H1 (cell line): ENCODE results near the gene CELF4. TPM values are rescaled to one million over a fixed set of nuclear protein-coding genes. Genes with fewer than 3 reads are reported as not detected.

Source experiments
- CTCF ChIA-PET: fragments of 300-600 bp; sonication (Branson Sonifier 250); formaldehyde crosslinking; loops from one replicate; lab custom pipeline; 2021; ENCODE audit not compliant: partially characterized antibody; lab: Charles Lee
- POLR2A ChIA-PET: fragments of 300-600 bp; sonication (Branson Sonifier 250); formaldehyde crosslinking; loops from one replicate; lab custom pipeline; 2021; ENCODE audit warnings: inconsistent platforms; ENCODE audit not compliant: partially characterized antibody; lab: Charles Lee
- DNase-seq, 2 experiments: peaks; one replicate each; pipeline versions ENCODE4 v3.0.0 to v3.0.0-alpha.2; 2010 to 2022; ENCODE audit warnings: low spot score in 2 of 2, low read depth in 1 of 2, mixed read lengths in 1 of 2
- FAIRE-seq: peaks from 2 replicates; lab custom pipeline; 2011; peaks lifted over from hg19 to GRCh38; lab: Jason Lieb, UNC
- H2AFZ ChIP-seq: 2 replicates; pipeline ENCODE4 v1.8.1; 2012; ENCODE audit warnings: low read length, inconsistent platforms
- H2AK5ac ChIP-seq: 2 replicates; pipeline ENCODE4 v1.6.1; 2013; ENCODE audit warnings: low read depth, low read length
- H2BK120ac ChIP-seq: replicated peaks from 2 replicates; pipeline ENCODE3; 2013; ENCODE audit warnings: low read depth, low read length, inconsistent platforms
- H2BK12ac ChIP-seq: 2 replicates; pipeline ENCODE4 v1.6.1; 2013; ENCODE audit warnings: low read depth, low read length
- H2BK15ac ChIP-seq: 2 replicates; pipeline ENCODE4 v1.6.1; 2013; ENCODE audit warnings: low read length
- H2BK20ac ChIP-seq: 2 replicates; pipeline ENCODE4 v1.6.1; 2013; ENCODE audit warnings: low read length
- H2BK5ac ChIP-seq: 2 replicates; pipeline ENCODE4 v1.6.1; 2013; ENCODE audit warnings: low read depth, low read length
- H3K14ac ChIP-seq: 2 replicates; pipeline ENCODE4 v1.6.1; 2013; ENCODE audit warnings: inconsistent platforms; ENCODE audit not compliant: insufficient read length
- H3K18ac ChIP-seq: 2 replicates; pipeline ENCODE4 v1.6.1; 2013; ENCODE audit warnings: low read length; ENCODE audit errors: extremely low read depth
- H3K23ac ChIP-seq: 2 replicates; pipeline ENCODE4 v1.6.1; 2013; ENCODE audit warnings: inconsistent platforms; ENCODE audit not compliant: insufficient read length
- H3K23me2 ChIP-seq: 2 replicates; pipeline ENCODE4 v1.6.1; 2013; ENCODE audit warnings: low read depth, low read length
- H3K27ac ChIP-seq: 2 replicates; pipeline ENCODE4 v1.6.1; 2011; ENCODE audit warnings: low read depth, low read length, inconsistent platforms
- H3K27me3 ChIP-seq, 4 experiments: replicated peaks in 1 of 4; 1 replicate in 1 of 4; 2 replicates in 3 of 4; pipeline versions ENCODE4 v1.6.1 to v1.8.1; 2011 to 2013; ENCODE audit warnings: low read length in 3 of 4, mild to moderate bottlenecking in 3 of 4, inconsistent platforms in 2 of 4, mixed read lengths in 2 of 4, moderate library complexity in 1 of 4; ENCODE audit not compliant: control insufficient read depth in 3 of 4, insufficient read depth in 3 of 4; ENCODE audit errors: extremely low read depth in 1 of 4
- H3K36me3 ChIP-seq, 4 experiments: 2 replicates each; pipeline versions ENCODE4 v1.6.1 to v1.8.1; 2011 to 2013; ENCODE audit warnings: mild to moderate bottlenecking in 4 of 4, low read length in 3 of 4, moderate library complexity in 2 of 4, control low read depth in 1 of 4, inconsistent platforms in 1 of 4; ENCODE audit not compliant: insufficient read depth in 4 of 4, control insufficient read depth in 2 of 4
- H3K4ac ChIP-seq: replicated peaks from 2 replicates; pipeline ENCODE3; 2013; ENCODE audit warnings: low read length, low read depth, mixed read lengths, inconsistent platforms; ENCODE audit not compliant: insufficient read length
- H3K4me1 ChIP-seq, 4 experiments: replicated peaks in 1 of 4; 1 replicate in 1 of 4; 2 replicates in 3 of 4; pipeline versions ENCODE4 v1.6.1 to v1.8.1; 2011 to 2013; ENCODE audit warnings: low read length in 3 of 4, inconsistent platforms in 2 of 4, mixed read lengths in 1 of 4; ENCODE audit not compliant: insufficient read depth in 4 of 4, control insufficient read depth in 3 of 4
- H3K4me2 ChIP-seq, 2 experiments: 2 replicates each; pipeline versions ENCODE4 v1.6.1 to v1.8.1; 2011 to 2013; ENCODE audit warnings: low read depth in 2 of 2, low read length in 2 of 2, control low read depth in 1 of 2, inconsistent platforms in 1 of 2, mild to moderate bottlenecking in 1 of 2; ENCODE audit not compliant: insufficient read depth in 1 of 2
- H3K4me3 ChIP-seq, 4 experiments: fragments of 200-600, 300-600 bp in 1 of 4; sonication (generic), shearing (Covaris generic), sonication (Bioruptor Twin) in 1 of 4; 2 replicates each; pipeline versions ENCODE4 v1.5.1 to v1.8.1; 2011 to 2016; ENCODE audit warnings: low read length in 4 of 4, low read depth in 3 of 4, control low read depth in 2 of 4, inconsistent platforms in 2 of 4, mild to moderate bottlenecking in 2 of 4, mixed read lengths in 1 of 4, moderate library complexity in 1 of 4; ENCODE audit not compliant: insufficient read depth in 2 of 4; ENCODE audit errors: extremely low read depth in 1 of 4
- H3K56ac ChIP-seq: replicated peaks from 2 replicates; pipeline ENCODE3; 2013; ENCODE audit warnings: low read depth, mild to moderate bottlenecking, mixed read lengths, low read length, inconsistent platforms; ENCODE audit not compliant: insufficient read length
- H3K79me1 ChIP-seq: 2 replicates; pipeline ENCODE4 v1.6.1; 2013; ENCODE audit warnings: low read depth, low read length, control low read depth
- H3K79me2 ChIP-seq, 2 experiments: 2 replicates each; pipeline versions ENCODE4 v1.6.1 to v1.8.1; 2012 to 2013; ENCODE audit warnings: low read length in 2 of 2, mild to moderate bottlenecking in 2 of 2, inconsistent platforms in 1 of 2; ENCODE audit not compliant: insufficient read depth in 2 of 2, control insufficient read depth in 1 of 2
- H3K9ac ChIP-seq, 4 experiments: replicated peaks in 1 of 4; 1 replicate in 1 of 4; 2 replicates in 3 of 4; pipeline versions ENCODE4 v1.6.1 to v1.8.1; 2011 to 2013; ENCODE audit warnings: low read depth in 3 of 4, low read length in 3 of 4, control low read depth in 2 of 4, mild to moderate bottlenecking in 2 of 4, moderate library complexity in 2 of 4, inconsistent platforms in 1 of 4; ENCODE audit errors: extremely low read depth in 1 of 4
- H3K9me3 ChIP-seq, 2 experiments: 2 replicates each; pipeline versions ENCODE4 v1.6.1 to v1.8.1; 2012 to 2013; ENCODE audit warnings: mild to moderate bottlenecking in 2 of 2, moderate library complexity in 2 of 2, control low read depth in 1 of 2, inconsistent platforms in 1 of 2, low read depth in 1 of 2, low read length in 1 of 2, mixed read lengths in 1 of 2; ENCODE audit not compliant: insufficient read depth in 2 of 2
- H4K20me1 ChIP-seq, 2 experiments: replicated peaks in 1 of 2; 2 replicates each; pipeline versions ENCODE3 to v1.8.1; 2011 to 2013; ENCODE audit warnings: inconsistent platforms in 2 of 2, low read length in 2 of 2, mild to moderate bottlenecking in 1 of 2; ENCODE audit not compliant: insufficient read depth in 2 of 2, control insufficient read depth in 1 of 2
- H4K5ac ChIP-seq: 2 replicates; pipeline ENCODE4 v1.6.1; 2013; ENCODE audit warnings: low read length, low read depth, mixed read lengths, inconsistent platforms; ENCODE audit not compliant: insufficient read length
- H4K8ac ChIP-seq: 2 replicates; pipeline ENCODE4 v1.8.0; 2013; ENCODE audit warnings: mild to moderate bottlenecking, moderate library complexity, low read length, inconsistent platforms; ENCODE audit not compliant: insufficient read depth; ENCODE audit errors: extremely low read depth
- H4K91ac ChIP-seq: replicated peaks from 2 replicates; pipeline ENCODE3; 2013; ENCODE audit warnings: low read length, mixed read lengths, inconsistent platforms; ENCODE audit not compliant: insufficient read length
- EGR1 ChIP-seq: IDR thresholded peaks from 2 replicates; pipeline ENCODE4 v1.6.1; 2011; ENCODE audit warnings: low read depth, low read length, borderline replicate concordance
- FOSL1 ChIP-seq: IDR thresholded peaks from 2 replicates; pipeline ENCODE4 v1.6.1; 2011; ENCODE audit warnings: mild to moderate bottlenecking, low read depth, low read length, moderate library complexity; ENCODE audit not compliant: insufficient read depth
- SP1 ChIP-seq: IDR thresholded peaks from 2 replicates; pipeline ENCODE4 v1.6.1; 2011; ENCODE audit warnings: low read depth, low read length
- ZNF274 ChIP-seq: IDR thresholded peaks from 2 replicates; pipeline ENCODE4 v1.7.0; 2012; ENCODE audit warnings: low read length, borderline replicate concordance; ENCODE audit errors: extremely low read depth
- WGBS, 2 experiments: shearing (Covaris generic) in 1 of 2; methylation state at CpG; one replicate each; pipeline versions ENCODE4 v1.1.6 to v1.1.7; 2013 to 2015; ENCODE audit warnings: low lambda C conversion rate in 2 of 2, mixed read lengths in 2 of 2, inconsistent platforms in 1 of 2, low coverage in 1 of 2, missing lambda C conversion rate in 1 of 2; ENCODE audit not compliant: insufficient replicate concordance in 2 of 2, insufficient coverage in 1 of 2, insufficient read length in 1 of 2; ENCODE audit errors: extremely low coverage in 1 of 2, missing lambda C conversion rate in 1 of 2; 5-methylcytosine and 5-hydroxymethylcytosine counted together
- long read RNA-seq, 2 experiments: library from RNA in 1 of 2; library from capped mRNA in 1 of 2; stranded (forward); transcript quantifications; one replicate each; pipeline ENCODE4 v2.0.0, GENCODE V29; 2021; ENCODE audit warnings: inconsistent platforms in 1 of 2
- polyA minus RNA-seq, 3 experiments: library from RNA; depleted of rRNA, polyadenylated mRNA; stranded (reverse); fragments of >200 nt; gene quantifications; 1 replicate in 2 of 3; 2 replicates in 1 of 3; pipeline ENCODE4 v1.2.3, GENCODE V29; 2011
- polyA plus RNA-seq, 7 experiments: library from polyadenylated mRNA; depleted of rRNA in 3 of 7; stranded (reverse) in 5 of 7; unstranded in 2 of 7; fragments of >200 nt in 5 of 7; fragments of 200-250 nt in 2 of 7; gene quantifications; 1 replicate in 5 of 7; 2 replicates in 1 of 7; 4 replicates in 1 of 7; pipeline versions ENCODE4 v1.2.1 to v1.2.3, GENCODE V29; 2011 to 2013; ENCODE audit warnings: missing spikeins in 2 of 7, mixed read lengths in 2 of 7
- total RNA-seq: library from RNA; stranded (reverse); fragmentation: NEBNext Ultra II Directional; extraction: Animal tissue kit (Norgen Biotek cat#: 25700); gene quantifications from 2 replicates; pipeline ENCODE4 v1.2.1, GENCODE V29; 2021
- TF ChIP-seq, protein P1 (sequence below), 3 experiments: IDR thresholded peaks; 1 replicate in 2 of 3; 2 replicates in 1 of 3; pipeline versions ENCODE4 v1.5.1 to v1.6.1; 2011; ENCODE audit warnings: low read length in 3 of 3, mild to moderate bottlenecking in 3 of 3, inconsistent platforms in 2 of 3, low read depth in 1 of 3, moderate library complexity in 1 of 3; ENCODE audit not compliant: insufficient read depth in 1 of 3; ENCODE audit errors: control extremely low read depth in 1 of 3

Gene CELF4
- 3.3 and 3.4 TPM in 2 replicates for total RNA-seq
- 1.6 and 2.8 TPM in 2 replicates for polyA plus RNA-seq (2011; rRNA removed)
- 1.6 TPM for polyA plus RNA-seq (2011; cell fraction: cytosol; rRNA removed)
- 4.1 TPM for polyA plus RNA-seq (2011; cell fraction: nucleus; rRNA removed)
- 1.6 to 3.7 TPM (median 2.9 TPM) in 4 replicates for polyA plus RNA-seq (2012, experiment 1 of 2)
- 1.5 TPM for polyA plus RNA-seq (2012, experiment 2 of 2)
- 11.9 TPM for polyA plus RNA-seq (2013, experiment 1 of 2)
- polyA plus RNA-seq (2013, experiment 2 of 2), result 11.2 TPM
- 0.63 and 0.93 TPM in 2 replicates for polyA minus RNA-seq (2011; rRNA and poly(A)+ RNA removed)
- 1.4 TPM for polyA minus RNA-seq (2011; cell fraction: cytosol; rRNA and poly(A)+ RNA removed)
- polyA minus RNA-seq (2011; cell fraction: nucleus; rRNA and poly(A)+ RNA removed), result 5.7 TPM
- long read RNA-seq, experiment 1, partial matches to known transcripts, result 0 of 2 reads
- long read RNA-seq, experiment 1, other reads (novel, unspliced or antisense), result 2 of 2 reads
- long read RNA-seq, experiment 2, partial matches to known transcripts, result 0 of 3 reads
- long read RNA-seq, experiment 2, other reads (novel, unspliced or antisense), result 0 of 3 reads

DNA sequence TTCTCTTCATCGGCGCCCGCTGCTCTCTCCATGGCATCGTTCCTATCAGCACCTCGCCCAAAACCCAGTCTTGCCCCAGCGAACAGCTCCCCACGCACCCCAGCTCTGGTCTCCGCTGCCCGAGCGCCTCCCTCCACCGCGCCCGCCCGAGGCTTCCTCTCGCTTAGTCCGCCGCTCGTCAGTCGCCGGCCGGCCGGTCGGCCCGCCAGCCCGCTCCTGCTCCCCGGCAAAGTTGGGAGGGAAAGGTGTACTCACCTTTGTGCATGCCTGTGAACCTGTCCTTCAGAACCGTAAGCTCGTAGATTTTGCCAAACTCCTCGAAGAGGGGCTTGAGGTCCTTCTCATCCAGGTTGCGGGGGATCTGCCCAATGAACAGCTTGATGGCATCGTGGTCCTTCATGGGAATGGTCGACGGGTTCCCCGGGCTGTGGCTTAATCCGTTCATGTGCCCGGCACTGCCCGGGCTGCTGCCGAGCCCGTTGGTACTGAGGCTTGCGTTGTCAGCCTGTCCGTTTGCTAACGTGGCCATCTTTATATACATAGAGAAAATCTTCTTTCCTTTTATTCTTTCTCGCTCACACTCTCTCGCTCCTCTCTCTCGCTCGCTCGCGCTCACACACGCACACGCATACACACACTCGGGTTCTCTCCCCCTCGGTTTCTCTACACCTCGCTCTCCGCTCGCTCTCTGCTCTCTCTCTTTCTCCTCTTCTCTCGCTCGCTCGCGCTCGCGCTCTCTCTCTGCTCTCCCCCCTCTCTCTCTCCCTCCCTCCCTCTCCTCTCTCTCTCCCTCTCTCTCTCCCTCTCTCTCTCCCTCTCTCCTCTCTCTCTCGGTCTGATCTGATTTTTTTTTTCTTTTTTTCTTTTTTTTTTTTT lies at the start of gene CELF4:
Gene CELF4, minus strand, starts transcription at position 698 of the 876 bp plus-strand sequence.
- FAIRE-seq, result no peak
- Histone ChIP-seq H3K23ac (no peak within 1 kb of the TSS), H3K4me1 (peaks cover 0 to 8% (median 0%) of the 10 kb centered on the region in 4 experiments; a peak in 2 of 7 replicates), H2BK12ac (0 out of 2 replicates have a peak within 1 kb of the TSS, but pooled peaks have one; percentile 92), H4K5ac (no peak within 1 kb of the TSS), H3K4me3 (peak within 1 kb of the TSS; percentile 84 to 87 (median 86)), H2BK20ac (no peak within 1 kb of the TSS), H2AK5ac (no peak within 1 kb of the TSS), H3K23me2 (peaks cover 15% of the 10 kb centered on the region), H3K27ac (no peak within 1 kb of the TSS), H3K56ac (peak within 1 kb of the TSS; percentile 49), H3K4me2 (peak within 1 kb of the TSS; percentile 99 to 100), H3K27me3 (peaks cover 37 to 72% (median 63%) of the 10 kb centered on the region in 4 experiments), H2BK5ac (peak within 1 kb of the TSS; percentile 66; the same call in 1 of the 2 replicates), H4K91ac (peak within 1 kb of the TSS; percentile 79), H3K18ac (peak within 1 kb of the TSS; percentile 71), H2AFZ (peak within 1 kb of the TSS; percentile 98), H3K36me3 (peaks cover 0 to 4% (median 0%) of the 10 kb centered on the region in 4 experiments; a peak in 1 of 8 replicates), H3K79me2 (no peaks in the 10 kb centered on the region), H2BK120ac (no peak within 1 kb of the TSS), H4K20me1 (peaks cover 4 to 5% of the 10 kb centered on the region in 2 experiments), H2BK15ac (no peak within 1 kb of the TSS), H3K9ac (peak within 1 kb of the TSS in 1 of 4 experiments; percentile 65; a peak in 1 of 7 replicates), H3K79me1 (no peaks in the 10 kb centered on the region), H3K4ac (no peak within 1 kb of the TSS), H3K9me3 (no peaks in the 10 kb centered on the region), H3K14ac (no peak within 1 kb of the TSS), H4K8ac (peak within 1 kb of the TSS; percentile 20; the same call in 1 of the 2 replicates)
- POLR2A ChIA-PET, result interaction anchor here (0.9 to 1.2 kb wide), 6 partner anchors 10 to 26 kb away, joined by 3 to 6 read pairs (median 4); no protein-coding TSS in a partner anchor
- WGBS, 2 experiments, result 2% methylated on average over 57 of the region's 62 CpGs; no CpG with 5 or more reads in 1 of the 2 experiments
- CTCF ChIA-PET, result interaction anchor here (0.9 to 4.5 kb wide), 2 partner anchors 12 to 28 kb away, joined by 3 to 20 read pairs; no protein-coding TSS in a partner anchor
- peak in 1 of 2 experiments; percentile 77 for DNase-seq
- no peak for TF ChIP-seq ZNF274
- TF ChIP-seq FOSL1, result no peak
- TF ChIP-seq, protein P1, sequence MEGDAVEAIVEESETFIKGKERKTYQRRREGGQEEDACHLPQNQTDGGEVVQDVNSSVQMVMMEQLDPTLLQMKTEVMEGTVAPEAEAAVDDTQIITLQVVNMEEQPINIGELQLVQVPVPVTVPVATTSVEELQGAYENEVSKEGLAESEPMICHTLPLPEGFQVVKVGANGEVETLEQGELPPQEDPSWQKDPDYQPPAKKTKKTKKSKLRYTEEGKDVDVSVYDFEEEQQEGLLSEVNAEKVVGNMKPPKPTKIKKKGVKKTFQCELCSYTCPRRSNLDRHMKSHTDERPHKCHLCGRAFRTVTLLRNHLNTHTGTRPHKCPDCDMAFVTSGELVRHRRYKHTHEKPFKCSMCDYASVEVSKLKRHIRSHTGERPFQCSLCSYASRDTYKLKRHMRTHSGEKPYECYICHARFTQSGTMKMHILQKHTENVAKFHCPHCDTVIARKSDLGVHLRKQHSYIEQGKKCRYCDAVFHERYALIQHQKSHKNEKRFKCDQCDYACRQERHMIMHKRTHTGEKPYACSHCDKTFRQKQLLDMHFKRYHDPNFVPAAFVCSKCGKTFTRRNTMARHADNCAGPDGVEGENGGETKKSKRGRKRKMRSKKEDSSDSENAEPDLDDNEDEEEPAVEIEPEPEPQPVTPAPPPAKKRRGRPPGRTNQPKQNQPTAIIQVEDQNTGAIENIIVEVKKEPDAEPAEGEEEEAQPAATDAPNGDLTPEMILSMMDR (IDR thresholded peaks at IDR 0.05; ENCODE audit: control extremely low read depth in 1 of 3, insufficient read depth in 1 of 3, low read depth in 1 of 3, low read length in 3 of 3), result no peak
- no peak for TF ChIP-seq EGR1
- no peak for TF ChIP-seq SP1
